A549 (cell line): ENCODE measurements around the gene SMIM35.

Source experiments
- CBX8 ChIP-seq: fragments of 200-600 bp; sonication (generic); IDR thresholded peaks from 2 replicates; pipeline ENCODE4 v1.6.1; 2016
- CHD4 ChIP-seq: fragments of 200-600 bp; sonication (generic); IDR thresholded peaks from 2 replicates; pipeline ENCODE4 v1.6.1; 2016; ENCODE audit warnings: antibody characterized with exemption, mild to moderate bottlenecking, borderline replicate concordance
- EP300 ChIP-seq, 2 experiments: fragments of >200 bp; sonication (Bioruptor Twin); formaldehyde crosslinking; IDR thresholded peaks; 2 replicates in 1 of 2; 3 replicates in 1 of 2; pipeline ENCODE4 v1.6.1; 2016 to 2017
- ESRRA ChIP-seq: fragments of 150-350 bp; IDR thresholded peaks from 2 replicates; pipeline ENCODE4 v1.6.1; 2014; ENCODE audit warnings: mild to moderate bottlenecking, low read length, borderline replicate concordance
- KDM1A ChIP-seq: fragments of 200-600 bp; sonication (generic); IDR thresholded peaks from 2 replicates; pipeline ENCODE4 v1.6.1; 2016; ENCODE audit warnings: low read depth, mild to moderate bottlenecking
- NPAS2 ChIP-seq: fragments of 250-450 bp; sonication (Bioruptor Pico); IDR thresholded peaks from 2 replicates; pipeline ENCODE4 v1.8.0; 2022; ENCODE audit warnings: mild to moderate bottlenecking, moderate library complexity, borderline replicate concordance
- POLR2A ChIP-seq: IDR thresholded peaks from 2 replicates; pipeline ENCODE4 v1.6.1; 2012; ENCODE audit warnings: mild to moderate bottlenecking, low read length
- TF ChIP-seq, protein P1 (sequence below): fragments of >200 bp; sonication (Bioruptor Twin); formaldehyde crosslinking; IDR thresholded peaks from 3 replicates; pipeline ENCODE4 v1.5.1; 2016
- TF ChIP-seq, protein P2 (sequence below): fragments of 250-450 bp; sonication (Bioruptor Pico); IDR thresholded peaks from 2 replicates; pipeline ENCODE4 v1.5.0; 2021; ENCODE audit warnings: mild to moderate bottlenecking, moderate library complexity, borderline replicate concordance
- TF ChIP-seq, protein P3 (sequence below): fragments of >200 bp; sonication (Bioruptor Twin); formaldehyde crosslinking; IDR thresholded peaks from 3 replicates; pipeline ENCODE4 v1.6.1; 2016

DNA sequence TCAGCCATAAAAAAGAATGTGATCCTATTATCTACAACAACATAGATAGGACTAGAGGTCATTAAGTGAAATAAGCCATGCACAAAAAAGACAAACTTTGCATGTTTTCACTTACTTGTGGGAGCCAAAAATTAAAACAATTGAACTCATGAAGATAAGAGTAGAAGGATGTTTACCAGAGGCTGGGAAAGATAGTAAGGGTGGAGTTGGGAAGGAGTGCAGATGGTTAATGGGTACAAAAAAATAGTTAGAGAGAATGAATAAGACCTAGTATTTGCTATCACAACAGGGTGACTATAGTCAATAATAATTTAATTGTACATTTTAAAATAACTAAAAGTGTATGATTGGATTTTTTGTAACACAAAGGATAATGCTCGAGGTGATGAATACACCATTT, 127.8 kb downstream of the SMIM35 start:
- TF ChIP-seq, protein P1, sequence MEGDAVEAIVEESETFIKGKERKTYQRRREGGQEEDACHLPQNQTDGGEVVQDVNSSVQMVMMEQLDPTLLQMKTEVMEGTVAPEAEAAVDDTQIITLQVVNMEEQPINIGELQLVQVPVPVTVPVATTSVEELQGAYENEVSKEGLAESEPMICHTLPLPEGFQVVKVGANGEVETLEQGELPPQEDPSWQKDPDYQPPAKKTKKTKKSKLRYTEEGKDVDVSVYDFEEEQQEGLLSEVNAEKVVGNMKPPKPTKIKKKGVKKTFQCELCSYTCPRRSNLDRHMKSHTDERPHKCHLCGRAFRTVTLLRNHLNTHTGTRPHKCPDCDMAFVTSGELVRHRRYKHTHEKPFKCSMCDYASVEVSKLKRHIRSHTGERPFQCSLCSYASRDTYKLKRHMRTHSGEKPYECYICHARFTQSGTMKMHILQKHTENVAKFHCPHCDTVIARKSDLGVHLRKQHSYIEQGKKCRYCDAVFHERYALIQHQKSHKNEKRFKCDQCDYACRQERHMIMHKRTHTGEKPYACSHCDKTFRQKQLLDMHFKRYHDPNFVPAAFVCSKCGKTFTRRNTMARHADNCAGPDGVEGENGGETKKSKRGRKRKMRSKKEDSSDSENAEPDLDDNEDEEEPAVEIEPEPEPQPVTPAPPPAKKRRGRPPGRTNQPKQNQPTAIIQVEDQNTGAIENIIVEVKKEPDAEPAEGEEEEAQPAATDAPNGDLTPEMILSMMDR: no peak
- no peak for TF ChIP-seq KDM1A
- no peak for TF ChIP-seq ESRRA
- TF ChIP-seq, protein P2, sequence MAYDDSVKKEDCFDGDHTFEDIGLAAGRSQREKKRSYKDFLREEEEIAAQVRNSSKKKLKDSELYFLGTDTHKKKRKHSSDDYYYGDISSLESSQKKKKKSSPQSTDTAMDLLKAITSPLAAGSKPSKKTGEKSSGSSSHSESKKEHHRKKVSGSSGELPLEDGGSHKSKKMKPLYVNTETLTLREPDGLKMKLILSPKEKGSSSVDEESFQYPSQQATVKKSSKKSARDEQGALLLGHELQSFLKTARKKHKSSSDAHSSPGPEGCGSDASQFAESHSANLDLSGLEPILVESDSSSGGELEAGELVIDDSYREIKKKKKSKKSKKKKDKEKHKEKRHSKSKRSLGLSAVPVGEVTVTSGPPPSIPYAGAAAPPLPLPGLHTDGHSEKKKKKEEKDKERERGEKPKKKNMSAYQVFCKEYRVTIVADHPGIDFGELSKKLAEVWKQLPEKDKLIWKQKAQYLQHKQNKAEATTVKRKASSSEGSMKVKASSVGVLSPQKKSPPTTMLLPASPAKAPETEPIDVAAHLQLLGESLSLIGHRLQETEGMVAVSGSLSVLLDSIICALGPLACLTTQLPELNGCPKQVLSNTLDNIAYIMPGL: no peak
- no peak for TF ChIP-seq POLR2A
- TF ChIP-seq CHD4: no peak
- TF ChIP-seq, protein P3, sequence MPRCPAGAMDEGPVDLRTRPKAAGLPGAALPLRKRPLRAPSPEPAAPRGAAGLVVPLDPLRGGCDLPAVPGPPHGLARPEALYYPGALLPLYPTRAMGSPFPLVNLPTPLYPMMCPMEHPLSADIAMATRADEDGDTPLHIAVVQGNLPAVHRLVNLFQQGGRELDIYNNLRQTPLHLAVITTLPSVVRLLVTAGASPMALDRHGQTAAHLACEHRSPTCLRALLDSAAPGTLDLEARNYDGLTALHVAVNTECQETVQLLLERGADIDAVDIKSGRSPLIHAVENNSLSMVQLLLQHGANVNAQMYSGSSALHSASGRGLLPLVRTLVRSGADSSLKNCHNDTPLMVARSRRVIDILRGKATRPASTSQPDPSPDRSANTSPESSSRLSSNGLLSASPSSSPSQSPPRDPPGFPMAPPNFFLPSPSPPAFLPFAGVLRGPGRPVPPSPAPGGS: no peak
- no peak for TF ChIP-seq NPAS2 (CRISPR knock-in tag)
- no peak for TF ChIP-seq CBX8
- TF ChIP-seq EP300 (IDR thresholded peaks at IDR 0.05): no peak
